H4 (cell line): Measurements from ENCODE around the gene EXOC4. TPM values are rescaled to one million over a fixed set of nuclear protein-coding genes. Genes with fewer than 3 reads are reported as not detected.

Source experiments
- DNase-seq: peaks from one replicate; pipeline ENCODE4 v3.0.0-alpha.2; 2015; ENCODE audit warnings: low spot score
- total RNA-seq: library from RNA; depleted of rRNA; stranded (reverse); fragments of >200 nt; shearing (Covaris generic); gene quantifications from 2 replicates; pipeline ENCODE4 v1.2.3, GENCODE V29; 2014

Gene EXOC4
- total RNA-seq, 1 experiment from 2014 or later: 54.3 TPM

GRCh38 chr7:133536450-133536849, 283.6 kb downstream of the EXOC4 start:
- DNase-seq: no peak

- no peak for DNase-seq
These were observed 286.1 kb downstream of the EXOC4 start for GRCh38 chr7:133539016-133539415.

- no peak for DNase-seq
These were observed 287.4 kb downstream of the EXOC4 start for GRCh38 chr7:133540096-133540860.

GRCh38 chr7:133542209-133542780, 289.4 kb downstream of the EXOC4 start:
- DNase-seq: no peak

- DNase-seq: no peak
These were observed 290.8 kb downstream of the EXOC4 start for GRCh38 chr7:133543657-133544056.

GRCh38 chr7:133545618-133546017, 292.7 kb downstream of the EXOC4 start:
- peak; percentile 11 for DNase-seq

- DNase-seq: no peak
These were observed 295.1 kb downstream of the EXOC4 start for GRCh38 chr7:133547981-133548380.

GRCh38 chr7:133549633-133550032, 296.8 kb downstream of the EXOC4 start:
- no peak for DNase-seq

GRCh38 chr7:133550145-133550544, 297.3 kb downstream of the EXOC4 start:
- no peak for DNase-seq

- no peak for DNase-seq
These were observed 297.9 kb downstream of the EXOC4 start for GRCh38 chr7:133550811-133551210.

- no peak for DNase-seq
These were observed 298.6 kb downstream of the EXOC4 start for GRCh38 chr7:133551466-133551865.

- DNase-seq: no peak
These were observed 299.2 kb downstream of the EXOC4 start for GRCh38 chr7:133552079-133552478.

- DNase-seq: no peak
These were observed 301.5 kb downstream of the EXOC4 start for GRCh38 chr7:133554330-133554729.

- no peak for DNase-seq
These were observed 303.2 kb downstream of the EXOC4 start for GRCh38 chr7:133556048-133556447.

GRCh38 chr7:133556553-133556952, 303.7 kb downstream of the EXOC4 start:
- DNase-seq: no peak

GRCh38 chr7:133560900-133561299, 308.0 kb downstream of the EXOC4 start:
- no peak for DNase-seq

GRCh38 chr7:133561396-133561795, 308.5 kb downstream of the EXOC4 start:
- no peak for DNase-seq

- DNase-seq: no peak
These were observed 309.7 kb downstream of the EXOC4 start for GRCh38 chr7:133562621-133563020.

GRCh38 chr7:133563251-133563650, 310.4 kb downstream of the EXOC4 start:
- no peak for DNase-seq

- DNase-seq: no peak
These were observed 311.6 kb downstream of the EXOC4 start for GRCh38 chr7:133564484-133564883.

GRCh38 chr7:133568544-133568943, 315.7 kb downstream of the EXOC4 start:
- DNase-seq: no peak

- DNase-seq: no peak
These were observed 317.4 kb downstream of the EXOC4 start for GRCh38 chr7:133570321-133570720.

GRCh38 chr7:133571076-133571475, 318.2 kb downstream of the EXOC4 start:
- DNase-seq: no peak

GRCh38 chr7:133572087-133572486, 319.2 kb downstream of the EXOC4 start:
- no peak for DNase-seq
